Mammary epithelial cell (primary cell): ENCODE data around the gene UGGT1.

ENCODE experiments used
- CTCF ChIP-seq, 2 donors: IDR thresholded peaks in 1 of 2; conservative IDR thresholded peaks in 1 of 2; 2 replicates each; pipeline ENCODE4 v1.5.1; 2011 to 2012; ENCODE audit warnings: inconsistent platforms in 2 of 2, low read length in 2 of 2, mild to moderate bottlenecking in 2 of 2, control low read depth in 1 of 2, low read depth in 1 of 2; ENCODE audit not compliant: insufficient read depth in 1 of 2; ENCODE audit errors: extremely low read depth in 1 of 2
- EZH2 ChIP-seq: IDR thresholded peaks from 2 replicates; pipeline ENCODE4 v1.6.1; 2012; ENCODE audit warnings: low read length, inconsistent platforms, borderline replicate concordance

GRCh38 chr2:128178149-128178649 is 87.2 kb downstream of the UGGT1 start:
- TF ChIP-seq EZH2, result no peak
- no peak for TF ChIP-seq CTCF (conservative IDR thresholded peaks at IDR 0.05 in 1 of 2, IDR thresholded peaks at IDR 0.05 in 1 of 2; ENCODE audit: extremely low read depth in 1 of 2, insufficient read depth in 1 of 2, low read depth in 1 of 2, low read length in 2 of 2)
